Neutrophil (primary cell): ENCODE results near the gene ALPK1.
"Not testable (repeated sequence)": the region's sequence is repeated elsewhere in the genome, so short reads cannot be mapped to it uniquely, and the experiment has no call there.

Experiments
- H3K27ac ChIP-seq: fragments of 200-600 bp; sonication (generic); 2 replicates; pipeline ENCODE4 v1.5.1; 2016; ENCODE audit warnings: mild to moderate bottlenecking, moderate library complexity
- H3K27me3 ChIP-seq: fragments of 200-600 bp; sonication (generic); 2 replicates; pipeline ENCODE4 v1.6.0; 2016; ENCODE audit warnings: mild to moderate bottlenecking
- H3K36me3 ChIP-seq: fragments of 200-600 bp; sonication (generic); 2 replicates; pipeline ENCODE4 v1.5.1; 2017
- H3K4me1 ChIP-seq, 2 experiments: fragments of 200-600 bp in 1 of 2; sonication (generic) in 1 of 2; 1 replicate in 1 of 2; 2 replicates in 1 of 2; pipeline versions ENCODE4 v1.5.1 to v1.6.1; 2013 to 2016; ENCODE audit warnings: low read depth in 1 of 2, low read length in 1 of 2, mild to moderate bottlenecking in 1 of 2, moderate library complexity in 1 of 2; ENCODE audit not compliant: control insufficient read depth in 1 of 2, insufficient read depth in 1 of 2
- H3K4me3 ChIP-seq, 2 experiments: fragments of 200-600 bp in 1 of 2; sonication (generic) in 1 of 2; 1 replicate in 1 of 2; 2 replicates in 1 of 2; pipeline ENCODE4 v1.5.1; 2013 to 2016; ENCODE audit warnings: low read depth in 1 of 2, low read length in 1 of 2, mild to moderate bottlenecking in 1 of 2, moderate library complexity in 1 of 2
- H3K9me3 ChIP-seq: fragments of 200-600 bp; sonication (generic); 2 replicates; pipeline ENCODE4 v1.5.1; 2016
- CTCF ChIP-seq: fragments of 200-600 bp; sonication (generic); IDR thresholded peaks from 2 replicates; pipeline ENCODE4 v1.5.1; 2016; ENCODE audit warnings: antibody characterized with exemption

Gene ALPK1

DNA sequence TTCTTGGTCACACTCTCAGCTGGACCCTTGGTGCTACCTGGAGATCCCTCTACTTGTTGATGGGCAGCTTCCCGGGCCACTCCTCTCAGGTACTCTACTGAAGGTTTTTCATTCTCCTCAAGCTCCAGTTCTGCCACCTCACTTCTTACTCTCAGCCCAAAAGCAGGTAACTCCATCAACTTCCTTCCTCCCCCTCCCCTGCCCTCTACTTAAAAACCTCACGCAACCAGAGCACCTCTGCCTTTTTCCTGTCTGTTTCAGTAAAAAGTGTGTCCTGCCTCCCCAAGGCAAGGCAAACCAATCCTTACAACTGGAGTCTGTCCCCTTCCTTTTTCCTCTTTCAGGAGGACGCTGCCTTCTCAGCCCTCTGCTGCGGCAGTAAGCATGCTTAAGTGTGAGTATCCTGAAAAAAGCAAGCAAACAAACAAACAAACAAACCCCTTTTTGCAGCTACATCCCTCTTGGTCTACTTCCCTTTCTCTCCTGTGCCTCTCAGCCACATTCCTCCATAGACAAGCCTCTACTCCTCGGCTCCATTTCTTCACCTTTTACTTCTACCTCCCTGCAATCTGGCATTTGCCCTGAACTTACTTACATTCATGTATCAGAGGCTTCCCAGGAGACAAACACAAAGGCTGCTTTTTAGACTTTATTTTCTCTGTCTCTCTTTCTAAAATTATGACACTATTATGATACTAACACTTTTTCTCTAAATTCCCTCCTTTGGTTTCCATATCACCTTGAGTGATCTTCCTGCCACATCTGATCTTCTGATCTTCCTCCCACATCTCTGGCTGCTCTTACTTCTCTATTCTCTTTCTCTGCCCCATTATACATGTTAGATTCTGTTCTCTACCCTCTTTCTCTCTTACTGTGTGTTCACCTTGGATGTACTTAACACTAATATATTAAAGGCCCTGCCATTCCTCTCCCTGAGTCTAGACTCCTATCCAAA is 5.4 kb downstream of the ALPK1 start:
- no peaks in the 10 kb centered on the region for H3K9me3 ChIP-seq
- no peaks in the 10 kb centered on the region for H3K27me3 ChIP-seq
- peak overlapping the region; percentile 69 to 81 for H3K4me3 ChIP-seq
- peak overlapping the region; percentile 93 for H3K27ac ChIP-seq
- peaks cover 61 to 64% of the 10 kb centered on the region in 2 experiments for H3K4me1 ChIP-seq
- no peaks in the 10 kb centered on the region for H3K36me3 ChIP-seq
- no peak for TF ChIP-seq CTCF

GRCh38 chr4:112305477-112305876 is 8.3 kb downstream of the ALPK1 start:
- not testable (repeated sequence) for H3K27me3 ChIP-seq, H3K27ac ChIP-seq, H3K36me3 ChIP-seq, H3K4me3 ChIP-seq, H3K9me3 ChIP-seq
- peaks cover 50 to 62% of the 10 kb centered on the region in 2 experiments for H3K4me1 ChIP-seq

DNA sequence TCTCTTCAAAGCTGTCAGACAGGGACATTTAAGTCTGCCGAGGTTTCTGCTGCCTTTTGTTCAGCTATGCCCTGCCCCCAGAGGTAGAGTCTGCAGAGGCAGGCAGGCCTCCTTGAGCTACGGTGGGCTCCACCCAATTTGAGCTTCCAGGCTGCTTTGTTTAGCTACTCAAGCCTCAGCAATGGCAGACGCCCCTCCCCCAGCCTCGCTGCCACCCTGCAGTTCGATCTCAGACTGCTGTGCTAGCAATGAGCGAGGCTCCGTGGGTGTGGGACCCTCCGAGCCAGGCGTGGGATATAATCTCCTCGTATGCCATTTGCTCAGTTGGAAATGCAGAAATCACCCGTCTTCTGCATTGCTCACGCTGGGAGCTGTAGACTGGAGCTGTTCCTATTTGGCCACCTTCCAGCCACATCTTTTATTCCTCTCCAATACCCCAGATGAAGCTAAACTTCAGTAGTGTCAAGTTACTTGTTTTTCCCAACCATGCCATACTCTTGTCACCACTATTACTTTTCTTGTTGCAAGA is 12.2 kb downstream of the ALPK1 start:
- H3K36me3 ChIP-seq, H3K27me3 ChIP-seq, H3K9me3 ChIP-seq, H3K4me3 ChIP-seq: not testable (repeated sequence)
- peaks cover 58 to 65% of the 10 kb centered on the region in 2 experiments for H3K4me1 ChIP-seq
- peak overlapping the region; percentile 81 for H3K27ac ChIP-seq

GRCh38 chr4:112311516-112311915 is 14.3 kb downstream of the ALPK1 start:
- Histone ChIP-seq H3K36me3 (no peaks in the 10 kb centered on the region), H3K27ac (peak overlapping the region; percentile 81), H3K27me3 (no peaks in the 10 kb centered on the region), H3K4me1 (peaks cover 77 to 81% of the 10 kb centered on the region in 2 experiments), H3K9me3 (no peaks in the 10 kb centered on the region), H3K4me3 (no peak overlapping the region)
- no peak for TF ChIP-seq CTCF

- peak overlapping the region; percentile 36 to 46 for H3K4me3 ChIP-seq
- no peaks in the 10 kb centered on the region for H3K36me3 ChIP-seq
- no peaks in the 10 kb centered on the region for H3K9me3 ChIP-seq
- peak overlapping the region; percentile 81 for H3K27ac ChIP-seq
- TF ChIP-seq CTCF, result no peak
- H3K27me3 ChIP-seq, result no peaks in the 10 kb centered on the region
- H3K4me1 ChIP-seq, result peaks cover 89 to 90% of the 10 kb centered on the region in 2 experiments
Measured at GRCh38 chr4:112312610-112313239, 15.6 kb downstream of the ALPK1 start.

GRCh38 chr4:112315446-112315845 is 18.3 kb downstream of the ALPK1 start:
- Histone ChIP-seq H3K4me1 (peaks cover 89 to 95% of the 10 kb centered on the region in 2 experiments), H3K27me3 (no peaks in the 10 kb centered on the region), H3K36me3 (no peaks in the 10 kb centered on the region), H3K27ac (peak overlapping the region; percentile 81), H3K9me3 (no peaks in the 10 kb centered on the region), H3K4me3 (peak overlapping the region in 1 of 2 experiments; percentile 10)
- TF ChIP-seq CTCF, result no peak
